Stimulated activated naive CD4-positive, alpha-beta T cell (primary cell): ENCODE results near the gene CNTN1.

Source experiments
- DNase-seq, 6 experiments: peaks; one replicate each; lab custom pipeline; 2025; lab: John Stamatoyannopoulos, UW

Gene CNTN1

DNA sequence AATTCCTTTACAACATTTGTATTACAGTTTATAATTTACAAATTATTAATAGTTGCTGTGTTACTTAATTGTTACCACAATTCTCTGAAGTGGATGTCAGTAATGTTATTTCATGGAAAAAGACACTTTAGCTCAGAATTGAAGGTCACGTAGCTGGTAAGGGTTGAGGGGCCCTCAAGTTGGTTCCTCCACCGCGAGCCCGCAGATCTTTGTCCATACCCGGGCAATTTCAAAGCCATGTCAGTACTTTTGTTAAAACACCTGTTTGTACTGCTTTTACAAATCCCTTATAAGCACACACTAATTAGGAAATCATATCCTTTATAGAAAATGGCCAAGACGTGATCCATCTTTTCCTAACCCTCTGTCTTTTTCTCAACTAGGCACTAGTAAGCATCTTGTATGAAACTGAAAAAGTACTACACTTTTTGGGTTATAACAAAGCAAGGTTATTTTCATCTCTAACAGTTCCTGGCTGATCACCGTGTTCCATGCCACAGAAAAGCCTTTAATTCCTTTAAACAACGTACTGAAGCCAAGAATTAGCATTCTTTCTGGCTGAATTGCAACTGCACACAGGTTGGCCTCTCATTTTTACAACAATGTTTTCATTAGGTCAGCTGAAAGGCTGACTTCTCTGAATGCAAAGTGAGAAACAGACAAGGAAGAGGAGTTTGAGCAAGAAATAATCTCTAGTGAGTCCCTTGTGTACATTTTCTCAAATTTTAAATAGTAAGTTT is 76.1 kb downstream of the CNTN1 start:
- no peak for DNase-seq

DNA sequence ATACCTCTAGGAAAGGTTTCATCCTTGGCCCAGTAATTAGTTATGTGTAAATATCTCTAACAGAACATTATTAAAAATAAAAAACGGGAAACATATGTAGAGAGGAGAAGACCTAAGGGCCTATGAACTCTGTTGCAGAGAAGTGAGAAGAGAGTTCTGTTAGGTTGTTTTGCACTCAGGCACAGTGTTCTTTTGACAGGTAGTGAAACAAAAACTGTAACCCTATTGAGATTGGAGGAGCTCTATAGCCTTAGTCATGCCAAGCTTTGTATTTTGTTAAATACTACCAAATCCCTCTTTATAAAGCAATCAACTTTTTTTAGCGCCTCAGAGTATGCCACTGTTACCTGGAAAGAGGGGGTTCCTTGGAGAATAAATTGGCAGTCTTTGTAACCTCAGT is 77.6 kb downstream of the CNTN1 start:
- no peak for DNase-seq

DNA sequence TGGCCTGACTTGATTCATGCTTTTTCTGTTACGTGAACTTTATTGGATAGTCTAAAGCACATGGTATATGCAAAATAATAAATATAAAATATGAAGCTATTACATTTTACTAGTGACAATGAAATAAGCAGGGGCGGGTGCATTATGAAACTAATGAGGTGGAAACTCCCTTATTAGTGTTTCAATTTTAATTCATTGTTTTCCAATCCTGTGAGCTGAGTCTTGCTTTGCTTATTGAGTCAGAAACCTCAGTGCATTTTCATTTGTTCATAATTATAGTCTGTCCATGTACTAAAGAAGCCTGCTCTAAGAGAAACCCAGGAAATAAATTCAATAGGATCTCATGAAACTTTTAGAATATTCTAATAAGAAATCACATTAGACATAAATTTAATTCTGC is 78.5 kb downstream of the CNTN1 start:
- no peak for DNase-seq

DNA sequence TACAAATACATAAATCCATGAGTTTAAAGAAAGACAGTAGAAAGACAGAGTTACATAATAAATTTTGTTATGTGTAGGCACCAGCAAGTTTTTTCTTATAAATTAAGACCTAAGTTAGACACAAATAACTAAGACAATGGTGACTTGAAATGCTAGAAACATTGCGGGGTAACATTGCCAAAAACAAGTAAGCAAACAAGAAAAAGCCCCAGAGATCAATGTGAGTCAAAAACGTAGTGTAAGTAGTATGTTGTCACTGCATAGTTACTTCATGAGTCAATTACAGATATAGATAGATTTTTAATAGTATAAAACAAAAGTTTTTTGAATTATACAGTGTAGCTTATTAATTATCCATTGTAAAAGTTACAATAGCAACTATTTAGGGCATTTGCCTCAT is 83.4 kb downstream of the CNTN1 start:
- no peak for DNase-seq

DNA sequence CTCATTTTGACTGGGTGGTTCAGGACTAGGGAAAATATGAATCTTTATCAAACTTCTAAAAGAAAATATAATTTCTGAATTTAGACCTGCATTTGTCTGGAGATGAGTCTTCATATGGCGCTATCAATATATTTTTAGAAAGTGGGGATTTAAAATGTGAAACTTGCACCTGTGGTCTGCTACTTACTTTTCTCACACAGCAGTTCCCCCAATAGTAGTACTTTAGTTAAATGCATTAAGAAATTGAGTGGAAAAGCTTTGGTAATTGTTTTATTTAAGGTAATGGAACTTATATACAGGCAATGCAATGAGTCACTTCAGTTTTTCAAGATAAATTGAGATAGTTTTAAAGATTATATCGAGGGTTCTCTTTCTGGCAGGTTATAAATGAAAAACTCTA is 91.9 kb downstream of the CNTN1 start:
- no peak for DNase-seq

DNA sequence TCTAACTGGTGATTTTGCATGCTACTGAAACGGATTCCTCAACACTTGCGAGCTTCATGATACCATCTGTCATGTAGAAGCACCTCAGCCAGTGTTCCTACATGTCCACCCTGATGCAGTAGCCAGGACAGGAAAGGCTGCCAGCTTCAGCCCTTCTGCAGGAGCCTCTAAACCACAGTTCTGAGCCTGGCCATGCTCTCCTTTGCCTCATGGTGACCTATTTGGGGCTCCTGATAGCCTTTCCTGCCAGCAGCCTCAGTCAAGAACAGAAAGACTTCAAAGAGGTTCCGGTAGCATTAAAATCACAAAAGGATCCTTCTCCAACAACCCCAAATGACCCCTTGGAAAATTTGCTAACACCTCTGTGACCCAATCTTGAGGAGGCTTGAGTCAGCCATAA is 96.0 kb downstream of the CNTN1 start:
- no peak for DNase-seq

DNA sequence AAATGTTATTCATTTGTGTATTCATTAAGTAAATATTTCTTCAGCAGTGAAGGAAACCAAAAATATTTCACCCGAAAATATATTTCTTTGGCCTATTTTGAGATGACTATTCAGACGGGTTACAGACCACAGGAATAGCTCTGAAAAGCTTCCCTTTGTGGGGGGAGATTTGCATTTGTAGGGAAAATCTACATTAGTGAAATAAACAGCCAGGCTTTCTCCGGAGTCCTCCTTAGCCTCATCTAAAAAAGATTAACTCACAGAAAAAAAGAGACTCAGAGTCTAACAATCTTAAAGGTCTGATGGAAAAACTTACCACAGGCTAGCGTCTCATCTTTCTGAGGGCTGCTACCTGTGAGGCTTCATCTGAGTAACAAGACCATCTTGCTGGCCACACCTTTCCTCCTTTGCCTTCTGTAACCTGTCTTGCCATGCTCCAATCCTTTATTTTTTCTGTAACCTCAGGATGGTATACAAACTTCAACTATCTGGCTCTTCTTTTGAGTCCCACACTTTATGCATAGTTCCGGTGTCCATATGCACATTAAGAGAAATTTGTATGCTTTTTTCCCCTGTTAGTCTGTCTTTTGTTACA is 100.7 kb downstream of the CNTN1 start:
- no peak for DNase-seq

DNA sequence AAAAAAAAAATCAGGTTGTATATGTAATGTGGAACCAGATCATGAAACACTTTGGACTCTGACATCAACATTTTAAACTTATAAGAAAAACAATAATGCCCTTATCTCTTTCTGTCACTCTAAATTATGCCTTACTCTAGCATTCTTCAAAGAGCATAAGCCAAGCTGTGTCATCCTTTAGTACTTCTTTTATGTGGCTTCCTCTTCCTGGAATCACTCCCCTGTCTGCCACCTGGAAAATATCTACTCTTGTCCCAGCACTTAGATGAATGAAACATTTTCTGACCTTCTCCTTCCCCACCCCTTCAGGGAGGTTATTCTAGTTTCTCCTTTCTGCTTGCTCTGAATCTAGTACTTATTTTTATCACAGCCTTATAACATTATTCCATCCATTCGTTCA is 101.2 kb downstream of the CNTN1 start:
- no peak for DNase-seq

DNA sequence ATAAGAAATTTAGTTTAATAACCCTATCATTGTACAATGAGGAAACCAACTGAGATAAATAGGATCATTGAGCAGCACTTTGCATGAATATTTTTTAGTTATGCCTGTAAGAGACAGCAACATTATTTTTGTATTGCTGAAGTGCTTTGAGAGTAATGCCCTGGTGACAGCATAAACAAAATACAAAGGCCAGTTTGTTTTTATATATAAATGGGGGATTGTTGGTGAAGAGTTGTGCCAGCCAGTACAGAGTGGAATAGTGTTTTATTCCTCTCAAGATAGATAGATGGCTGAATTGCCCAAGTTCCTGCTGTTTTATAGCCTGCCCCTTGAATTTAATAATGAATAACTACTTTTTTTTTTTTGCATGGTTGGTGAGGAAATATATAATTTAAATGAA is 101.8 kb downstream of the CNTN1 start:
- DNase-seq: no peak

DNA sequence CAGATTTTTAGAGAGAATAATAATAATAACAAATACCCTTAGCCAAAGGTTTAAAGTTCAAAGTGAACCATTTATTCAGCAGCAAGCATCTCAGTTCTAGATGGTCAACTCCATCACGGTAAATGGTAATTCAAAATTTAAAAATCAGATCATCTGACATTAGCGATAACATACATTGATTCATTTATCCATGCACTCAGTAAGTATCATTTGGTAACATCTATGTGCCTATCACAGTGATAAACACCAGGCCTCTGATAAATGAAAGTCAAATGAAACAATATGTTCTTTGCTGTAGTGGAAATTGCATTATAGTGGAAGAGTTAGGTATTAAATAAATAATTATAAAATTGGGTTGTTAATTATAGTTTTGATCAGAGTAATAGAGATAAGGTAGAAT is 108.8 kb downstream of the CNTN1 start:
- no peak for DNase-seq

DNA sequence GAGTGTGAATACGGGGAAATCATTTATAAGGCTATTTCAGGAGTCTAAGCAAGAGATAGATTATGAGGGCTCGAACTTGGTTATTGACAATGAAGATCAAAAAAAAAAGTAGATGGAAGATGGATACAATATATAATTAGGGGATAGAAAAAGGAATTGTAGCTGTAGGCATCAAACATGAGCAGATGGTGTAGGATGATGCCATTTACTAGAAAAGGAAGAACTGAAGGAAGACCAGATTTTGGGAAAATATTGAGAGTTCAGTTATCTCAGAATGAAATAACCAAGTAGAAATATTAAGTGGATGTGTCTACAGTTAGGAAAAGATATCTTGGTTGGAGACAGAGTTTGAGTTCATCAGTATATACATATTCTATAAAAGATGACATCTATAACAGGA is 109.6 kb downstream of the CNTN1 start:
- no peak for DNase-seq

DNA sequence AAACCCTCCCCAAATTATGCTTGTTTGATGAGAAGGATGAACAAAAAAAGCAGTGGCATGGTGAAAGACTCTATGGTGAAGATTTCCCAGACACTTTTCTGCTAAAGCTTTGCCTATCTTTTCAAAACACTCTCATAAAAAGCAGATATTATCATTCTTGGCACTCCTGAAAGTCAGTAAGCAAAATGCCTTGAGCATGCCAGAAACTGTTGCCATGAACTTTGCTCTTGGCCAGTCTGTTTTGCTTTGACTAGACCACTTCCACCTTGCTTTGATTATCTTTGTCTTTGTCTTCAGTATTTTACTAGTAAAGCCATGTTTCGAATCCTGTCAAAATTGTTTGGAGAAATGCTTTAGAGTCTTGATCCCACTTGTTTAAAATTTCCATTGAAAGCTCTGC is 110.4 kb downstream of the CNTN1 start:
- DNase-seq: no peak

DNA sequence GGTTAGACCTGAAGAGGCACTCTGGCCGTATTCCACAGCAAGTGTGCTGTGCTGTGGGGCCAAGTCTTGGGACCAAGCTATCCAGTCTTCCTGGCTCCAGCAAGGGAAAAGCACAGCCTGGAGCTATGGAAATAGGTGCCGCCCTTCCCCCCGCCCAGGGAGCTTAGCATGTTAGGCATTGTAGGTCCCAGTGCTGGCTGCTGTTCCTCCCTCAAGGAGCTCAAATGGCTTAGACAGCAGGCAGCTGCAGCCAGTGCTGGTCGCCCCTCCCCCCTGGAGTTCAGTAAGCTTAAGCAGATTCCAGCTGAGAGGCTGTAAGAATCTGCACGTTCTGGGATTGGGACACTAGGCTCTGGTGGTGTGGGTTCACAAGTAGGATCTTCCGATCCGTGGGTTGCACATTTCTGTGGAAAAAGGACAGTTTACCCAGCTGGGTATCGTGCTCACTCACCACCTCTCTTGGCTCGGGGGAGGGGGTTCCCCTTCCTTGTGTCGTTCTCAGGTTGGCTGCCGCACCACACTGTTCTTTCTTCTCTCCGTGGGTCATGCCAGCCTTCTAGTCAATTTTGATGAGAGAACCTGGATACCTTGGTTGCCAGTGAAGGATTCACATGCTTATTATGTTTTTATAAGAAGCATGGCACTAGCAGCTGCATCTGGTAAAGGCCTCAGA is 127.3 kb downstream of the CNTN1 start:
- DNase-seq: no peak

DNA sequence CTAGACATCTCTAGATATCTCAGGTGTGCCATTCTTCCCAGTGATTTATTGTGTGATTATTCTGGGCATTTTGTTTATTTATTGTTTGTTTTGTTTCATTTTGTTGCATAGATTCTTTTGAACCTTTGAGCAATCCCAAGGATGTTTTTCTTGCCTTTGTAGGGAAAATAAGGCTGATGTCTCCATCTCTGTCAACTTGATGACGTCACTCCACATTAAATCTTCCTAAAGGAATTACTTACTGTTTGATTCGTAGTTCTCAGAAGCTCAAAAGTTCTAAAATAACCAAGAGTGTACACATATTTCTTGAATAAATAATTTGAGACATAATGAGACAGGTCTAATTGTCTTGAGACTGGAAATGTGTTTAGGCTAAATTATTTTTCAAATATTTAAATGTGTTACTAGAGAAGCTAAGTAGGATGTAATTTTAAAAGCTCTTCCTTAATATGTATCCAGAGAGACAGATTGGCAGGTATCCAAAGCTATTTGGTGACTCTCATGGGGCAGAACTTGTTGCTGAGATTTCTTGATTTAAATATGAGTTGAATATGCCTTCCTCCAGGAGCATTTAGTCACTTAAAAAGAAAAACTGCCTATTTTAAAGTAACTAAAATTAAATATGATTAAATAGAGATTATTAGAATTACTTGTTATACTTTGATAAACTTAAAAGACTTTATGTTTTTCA is 128.7 kb downstream of the CNTN1 start:
- no peak for DNase-seq

DNA sequence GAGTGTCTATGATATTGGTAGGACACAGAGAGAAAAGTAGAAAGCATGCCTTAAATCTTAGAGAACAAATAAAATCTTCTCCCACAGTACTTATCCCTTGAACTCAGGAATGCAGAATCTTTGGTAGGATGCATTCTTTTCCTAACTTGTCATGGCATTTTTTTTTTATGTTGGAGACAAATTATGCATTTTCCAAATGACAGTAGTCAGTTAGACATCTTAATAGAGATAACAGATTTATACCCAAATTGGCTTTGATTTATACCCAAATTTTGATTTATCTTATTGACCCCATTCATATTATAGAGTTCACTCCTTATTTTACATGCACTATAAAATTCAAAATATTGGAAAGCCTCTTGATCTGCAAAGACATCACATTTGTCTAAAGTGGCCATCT is 132.9 kb downstream of the CNTN1 start:
- no peak for DNase-seq

DNA sequence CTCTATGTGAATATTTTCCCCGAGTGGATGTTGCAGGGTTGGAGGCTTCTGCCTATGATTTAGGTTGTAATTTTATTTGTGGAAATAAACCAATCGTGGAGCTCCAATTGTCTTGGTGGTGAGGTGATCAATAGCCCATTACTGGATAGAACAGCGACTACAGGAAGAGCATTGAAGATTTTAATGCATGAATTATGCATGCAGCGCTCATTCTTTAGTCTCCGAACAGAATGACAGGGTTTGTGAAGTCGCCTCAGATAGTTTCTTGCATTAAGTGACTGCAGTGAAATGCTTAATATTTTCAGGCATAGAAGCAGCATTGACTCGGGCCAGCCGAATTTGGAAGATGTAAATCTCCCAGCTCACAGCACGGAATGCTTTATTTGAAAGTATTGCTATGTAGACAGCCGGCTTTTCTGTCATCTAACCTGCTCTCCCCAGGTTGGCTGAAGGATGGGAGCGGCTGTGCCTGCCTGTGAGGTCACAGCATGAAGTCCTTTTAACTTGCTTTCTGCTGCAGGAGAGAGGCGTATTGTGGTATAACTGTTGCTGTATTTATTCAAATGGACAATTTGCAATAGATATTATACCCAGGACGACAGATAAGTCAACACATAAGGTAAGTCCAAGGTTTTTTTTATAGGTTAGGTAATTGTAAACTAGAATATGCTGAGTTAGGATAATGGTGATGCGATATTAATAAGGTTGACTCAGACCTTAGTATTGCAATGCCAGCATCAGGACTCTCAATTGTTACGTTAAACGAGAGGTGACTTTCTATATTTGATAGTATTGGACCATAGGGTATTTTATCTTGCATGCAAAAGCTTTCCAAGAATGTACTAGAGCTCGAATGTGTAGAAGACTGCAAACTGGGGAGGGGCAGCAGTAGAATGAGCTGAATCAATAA is 135.7 kb downstream of the CNTN1 start:
- no peak for DNase-seq

DNA sequence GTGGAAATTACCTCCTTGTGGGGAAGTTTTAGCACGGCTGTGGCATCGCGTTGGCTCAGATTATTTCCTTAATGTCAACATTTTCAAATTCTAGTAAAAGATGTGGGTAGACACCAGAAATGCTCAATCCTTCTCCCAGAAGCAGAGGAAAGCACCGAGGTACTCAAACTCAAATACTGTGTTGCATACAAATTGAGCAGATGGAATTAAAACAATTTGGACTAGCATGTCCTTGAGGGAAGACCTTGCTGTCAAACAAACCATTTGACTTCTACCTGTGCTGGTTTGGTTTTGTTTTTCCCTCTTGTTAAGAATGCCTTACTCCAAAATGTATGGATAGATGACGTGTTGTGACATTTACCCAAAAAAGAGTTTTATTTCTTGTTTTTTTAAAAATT is 136.4 kb downstream of the CNTN1 start:
- no peak for DNase-seq

DNA sequence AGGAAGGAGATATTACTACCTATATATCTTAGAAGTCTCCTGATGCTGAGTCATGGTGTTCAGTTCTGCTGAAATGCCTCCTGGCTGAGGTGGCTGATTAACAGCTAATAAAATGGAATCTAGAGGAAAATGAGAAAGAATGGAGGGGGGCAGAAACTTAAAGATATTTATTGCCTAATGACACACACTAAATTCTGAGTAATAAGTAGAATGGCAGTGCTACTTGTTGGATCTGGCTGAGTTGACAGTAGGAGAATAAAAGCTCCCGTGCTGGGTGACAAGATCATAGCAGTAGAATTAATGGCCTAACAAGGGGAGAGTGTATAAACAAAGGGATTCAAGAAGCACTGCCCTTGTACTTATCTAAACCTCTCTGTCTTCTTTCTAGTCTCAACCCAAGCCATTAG is 137.5 kb downstream of the CNTN1 start:
- no peak for DNase-seq

DNA sequence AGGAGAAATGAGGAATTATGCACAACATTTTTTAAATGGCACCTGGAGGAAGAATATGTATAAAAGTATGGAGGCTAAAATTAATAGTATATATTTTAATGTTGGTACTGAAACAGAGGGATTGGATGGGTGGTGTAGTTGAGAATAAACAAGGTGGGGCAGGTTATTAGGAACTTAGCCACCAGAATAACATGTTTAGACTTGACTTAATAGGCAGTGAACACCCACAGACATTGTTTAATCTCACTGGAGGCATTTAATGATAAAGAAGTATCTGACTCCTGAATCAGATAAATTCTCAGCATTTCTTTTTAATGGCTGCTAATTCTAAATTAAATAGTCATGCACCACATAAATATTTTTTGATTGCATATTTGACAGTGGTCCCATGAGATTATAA is 139.7 kb downstream of the CNTN1 start:
- DNase-seq: no peak

DNA sequence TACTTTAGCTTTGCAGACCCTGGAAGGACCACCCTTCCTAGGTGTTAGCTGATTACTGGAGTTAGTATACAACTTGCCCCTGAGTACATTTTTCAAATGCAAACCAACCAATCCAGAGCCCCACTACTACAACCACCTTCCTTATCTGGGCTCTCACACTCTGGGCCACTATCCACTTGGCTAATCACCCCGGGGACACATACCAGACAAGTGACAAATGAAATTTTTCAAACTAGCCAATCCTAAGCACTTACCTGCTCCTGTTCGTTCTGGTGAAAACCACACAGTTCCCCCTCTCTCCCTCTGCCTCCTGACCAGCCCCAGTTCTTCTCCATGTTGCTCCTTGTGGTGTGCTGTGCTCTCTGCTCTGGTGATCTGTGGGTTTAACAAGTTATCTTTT is 140.4 kb downstream of the CNTN1 start:
- no peak for DNase-seq

DNA sequence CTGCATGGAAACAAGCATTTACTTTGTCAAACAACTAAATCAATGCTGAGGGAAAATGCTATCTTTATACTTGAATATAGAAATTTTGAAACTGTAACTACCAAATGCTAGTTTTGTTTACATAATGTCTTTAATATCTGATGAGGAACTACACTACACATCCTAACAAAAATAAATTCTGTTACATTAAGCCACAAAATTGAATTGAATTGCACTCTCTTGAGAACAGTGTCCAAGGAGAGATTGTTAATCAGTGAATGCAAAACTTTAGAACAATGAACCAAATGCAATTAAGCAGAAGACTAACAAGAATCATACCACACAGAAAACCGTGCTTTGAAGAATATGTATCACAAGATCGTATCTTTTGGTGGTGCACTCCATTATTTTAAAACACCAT is 141.6 kb downstream of the CNTN1 start:
- no peak for DNase-seq

DNA sequence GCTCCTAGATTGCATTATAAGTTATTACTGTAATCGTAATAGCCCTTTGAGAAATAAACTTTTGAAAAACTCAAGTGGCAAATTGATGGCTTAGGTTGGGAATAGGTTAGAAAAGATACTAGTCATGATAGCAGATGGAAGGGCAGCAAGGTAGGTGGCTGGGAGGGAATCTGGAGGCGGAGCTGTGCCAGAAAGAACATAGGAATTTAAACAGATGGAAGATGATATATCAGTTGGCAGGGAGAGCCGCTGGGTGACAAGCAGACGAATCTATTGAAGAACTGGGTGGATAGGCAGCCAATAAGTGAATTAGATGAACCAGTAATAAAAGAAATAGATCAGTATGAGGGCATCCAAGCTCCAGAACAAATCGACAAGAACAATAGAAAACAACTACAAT is 142.1 kb downstream of the CNTN1 start:
- DNase-seq: no peak
